Kasumi-1 (cell line): ENCODE results near the gene SGK1.

ENCODE experiments used
- DNase-seq, 2 experiments: peaks; one replicate each; lab custom pipeline; 2025; lab: John Stamatoyannopoulos, UW

SGK1 gene

DNA sequence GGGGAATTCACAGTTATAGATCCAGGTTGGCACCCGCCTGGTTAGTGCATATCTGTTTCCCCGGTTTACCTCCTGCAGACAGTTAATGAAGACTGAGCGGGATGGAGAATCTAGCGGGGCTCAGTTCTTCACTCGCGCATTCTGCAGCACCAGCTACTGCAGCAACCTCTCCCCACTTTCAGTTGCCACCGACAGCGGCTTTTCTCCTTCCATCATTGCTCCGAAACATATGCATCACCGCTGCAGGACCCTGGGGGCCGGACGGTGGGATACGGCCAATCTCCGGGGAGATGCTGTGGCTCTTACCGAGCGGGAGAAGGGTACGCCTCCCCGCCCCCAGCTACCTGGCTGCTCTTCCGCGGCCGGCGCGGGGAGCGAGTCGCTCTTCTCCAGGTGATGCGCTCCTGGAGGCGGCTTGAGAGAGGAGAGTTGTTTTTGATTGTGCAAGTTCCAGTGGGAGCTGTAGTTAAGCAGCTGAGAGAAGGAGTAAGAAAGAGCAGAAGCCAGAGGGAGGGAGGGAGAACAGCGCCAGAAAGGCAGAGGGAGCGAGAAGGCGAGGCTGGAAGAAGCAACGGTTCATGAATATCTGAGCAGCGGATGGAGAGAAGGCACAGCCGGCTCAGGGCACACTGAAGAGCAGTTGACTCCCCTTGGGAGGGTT, at the start of gene SGK1:
SGK1 (minus strand) TSS at position 642 of the 661 bp plus-strand sequence. CDS start 652 bp downstream, outside the sequence.
- DNase-seq, result no peak

- DNase-seq, result no peak
Measured at GRCh38 chr6:134363323-134364039, 45.6 kb upstream of the SGK1 start.

DNA sequence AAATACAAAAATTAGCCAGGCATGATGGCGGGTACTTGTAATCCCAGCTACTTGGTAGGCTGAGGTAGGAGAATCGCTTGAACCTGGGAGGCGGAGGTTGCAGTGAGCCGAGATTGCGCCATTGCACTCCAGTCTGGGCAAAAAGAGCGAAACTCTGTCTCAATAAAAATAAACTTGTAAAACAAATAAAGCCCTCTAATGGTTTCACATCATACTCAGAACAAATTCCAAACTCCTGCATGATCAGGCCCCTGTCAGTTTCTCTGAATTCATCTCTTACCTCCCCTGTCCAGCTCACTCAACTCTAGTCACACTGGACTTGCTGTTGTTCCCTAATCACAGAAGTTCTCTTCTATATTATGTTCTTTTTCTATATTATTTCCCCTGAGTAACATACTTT, 43.1 kb upstream of the SGK1 start:
- DNase-seq, result no peak

DNA sequence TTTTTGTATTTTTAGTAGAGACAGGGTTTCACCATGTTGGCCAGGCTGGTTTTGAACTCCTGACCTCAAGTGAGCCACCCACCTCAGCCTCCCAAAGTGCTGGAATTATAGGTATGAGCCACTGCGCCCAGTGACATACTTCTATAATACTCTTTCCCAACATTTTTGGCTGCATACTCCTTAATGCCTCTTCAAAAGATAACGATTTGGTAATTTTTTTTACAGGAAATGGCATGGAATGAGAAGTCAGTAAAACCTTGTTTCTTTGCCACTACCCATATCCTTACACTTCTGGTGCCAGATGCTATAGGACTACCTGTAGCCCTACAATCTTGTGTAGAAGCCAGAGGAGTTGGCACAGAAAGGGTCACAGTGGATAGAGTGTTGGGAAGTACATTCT, 41.4 kb upstream of the SGK1 start:
- no peak for DNase-seq

GRCh38 chr6:134358320-134358719, 40.4 kb upstream of the SGK1 start:
- DNase-seq, result no peak

- no peak for DNase-seq
Measured at GRCh38 chr6:134357022-134357487, 39.1 kb upstream of the SGK1 start.

- DNase-seq, result no peak
Measured at GRCh38 chr6:134356405-134356804, 38.5 kb upstream of the SGK1 start.

DNA sequence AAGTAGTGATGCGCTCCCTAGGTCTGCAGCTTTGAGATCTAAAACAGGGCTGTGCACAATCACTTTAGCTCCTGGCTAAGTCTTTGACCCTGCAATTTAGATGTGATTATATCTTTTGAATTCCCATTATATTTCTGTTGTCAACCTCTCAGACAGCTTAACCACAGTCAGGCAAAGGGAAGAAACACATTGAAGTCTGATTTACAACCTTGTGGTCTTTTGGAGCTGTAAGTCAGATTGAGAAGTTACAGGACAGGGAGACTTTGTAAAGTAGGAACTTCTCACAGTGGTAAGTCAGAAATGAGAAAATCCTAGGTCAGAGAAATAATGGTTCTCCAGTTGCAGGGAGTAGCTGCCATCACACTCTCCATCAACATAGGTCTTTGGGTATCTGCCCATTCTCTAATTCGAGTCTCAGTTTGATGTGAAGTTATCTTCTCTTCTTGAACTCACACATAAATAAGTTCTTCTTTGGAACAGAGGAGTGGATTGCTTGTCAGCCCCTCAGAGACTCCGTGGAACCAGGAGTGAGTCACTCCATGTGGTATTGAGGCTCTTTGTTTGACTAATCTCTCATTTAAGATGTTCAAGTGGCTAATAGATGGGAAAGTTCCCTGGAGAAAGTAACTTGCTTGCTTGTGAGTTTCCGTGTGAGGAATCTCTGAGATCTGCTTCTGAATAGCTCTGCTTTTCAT, 35.0 kb upstream of the SGK1 start:
- DNase-seq, result no peak

- DNase-seq, result no peak
Measured at GRCh38 chr6:134351615-134352474, 33.9 kb upstream of the SGK1 start.

DNA sequence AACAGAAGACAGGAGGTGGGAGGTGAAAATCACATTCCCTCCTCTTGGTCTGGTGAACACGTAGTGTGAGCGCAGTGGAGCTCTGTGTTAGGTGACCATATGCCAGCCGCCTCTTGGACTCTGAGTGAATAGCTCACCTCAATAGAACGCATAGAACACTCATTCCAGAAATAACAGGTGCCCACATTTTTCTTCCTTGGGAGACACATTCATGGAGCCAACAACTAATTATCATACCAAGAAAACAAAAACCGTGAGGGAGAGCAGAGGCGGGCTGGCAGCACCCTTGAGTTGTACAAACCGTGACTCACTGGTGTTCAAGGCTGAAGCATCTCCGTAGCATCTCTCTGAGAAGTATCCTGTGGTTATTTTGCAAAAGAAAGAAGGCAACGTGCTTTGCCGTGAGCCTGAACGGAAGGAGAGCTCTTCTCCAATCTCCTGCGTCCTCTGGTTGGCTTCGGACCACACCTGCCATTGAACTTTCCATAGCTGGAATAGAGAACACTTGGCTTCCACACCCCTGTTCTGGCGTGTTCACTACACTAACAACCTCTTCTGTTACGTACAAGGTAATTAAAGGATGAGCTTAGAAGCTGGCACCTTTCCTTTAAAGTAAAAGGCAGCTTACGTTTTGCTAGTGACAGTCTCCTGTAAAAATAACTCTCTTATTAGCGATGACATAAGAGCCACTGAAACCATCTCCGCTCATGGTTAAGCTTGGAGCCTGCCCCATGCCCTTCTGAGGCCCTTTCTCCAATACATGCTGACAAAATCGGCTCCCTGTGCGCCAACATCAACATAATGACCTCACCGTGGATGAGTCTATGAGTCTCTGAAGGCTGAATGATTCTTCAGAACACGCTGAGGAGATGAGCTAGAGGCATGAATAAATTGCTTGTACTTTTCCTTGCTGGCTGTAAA, 30.2 kb upstream of the SGK1 start:
- DNase-seq, result no peak

DNA sequence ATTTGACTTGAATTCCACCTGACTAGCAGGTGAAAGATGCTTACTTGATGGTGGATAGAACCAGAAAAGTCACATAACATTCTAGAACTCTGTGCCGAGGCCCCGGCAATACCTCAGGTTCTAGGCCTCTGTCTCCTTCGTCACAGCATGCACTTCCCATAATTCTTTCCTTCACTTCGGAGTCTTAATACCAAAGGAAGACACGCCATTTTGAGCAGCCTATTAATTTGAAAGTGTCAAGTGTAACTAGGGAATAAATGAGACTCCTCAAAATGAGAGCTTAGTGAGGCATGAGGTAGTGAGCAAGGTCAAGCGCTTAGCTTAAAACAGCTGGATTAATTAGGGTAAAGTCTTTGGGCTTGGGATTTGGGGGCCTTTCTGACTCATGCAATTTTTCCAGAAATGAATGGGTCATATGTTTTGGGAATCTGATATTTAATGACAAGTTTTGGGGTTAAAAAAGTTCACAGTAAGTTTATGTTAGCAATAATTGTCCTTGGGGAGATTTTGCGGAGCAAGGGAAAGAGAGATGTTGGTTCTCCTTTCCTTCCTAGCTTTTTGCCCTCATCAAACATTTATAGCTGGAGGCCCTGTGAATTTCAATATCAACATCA, 29.1 kb upstream of the SGK1 start:
- no peak for DNase-seq

DNA sequence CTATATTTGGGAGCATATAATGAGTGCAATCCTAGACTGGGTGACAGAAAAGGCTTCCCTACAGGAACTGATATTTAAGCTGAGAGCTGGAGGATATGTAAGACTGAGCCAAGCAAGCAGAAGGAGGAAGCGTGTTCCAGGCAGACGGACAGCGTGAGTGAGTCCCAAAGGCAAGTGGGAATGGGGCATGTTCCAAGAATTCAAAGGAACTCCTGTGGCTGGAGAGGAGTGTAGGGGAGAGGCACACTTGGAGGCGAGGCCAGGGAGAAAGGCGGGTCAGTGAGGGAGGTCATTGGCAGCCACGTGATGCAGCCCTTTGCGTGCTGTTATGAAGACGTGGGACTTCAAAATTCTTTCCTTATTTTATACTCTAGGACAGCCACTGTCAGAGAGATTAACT, 27.9 kb upstream of the SGK1 start:
- no peak for DNase-seq

- no peak for DNase-seq
Measured at GRCh38 chr6:134343066-134343465, 25.2 kb upstream of the SGK1 start.

- no peak for DNase-seq
Measured at GRCh38 chr6:134341999-134342567, 24.2 kb upstream of the SGK1 start.

- DNase-seq, result no peak
Measured at GRCh38 chr6:134340179-134340975, 22.5 kb upstream of the SGK1 start.

GRCh38 chr6:134339216-134339615, 21.3 kb upstream of the SGK1 start:
- no peak for DNase-seq

DNA sequence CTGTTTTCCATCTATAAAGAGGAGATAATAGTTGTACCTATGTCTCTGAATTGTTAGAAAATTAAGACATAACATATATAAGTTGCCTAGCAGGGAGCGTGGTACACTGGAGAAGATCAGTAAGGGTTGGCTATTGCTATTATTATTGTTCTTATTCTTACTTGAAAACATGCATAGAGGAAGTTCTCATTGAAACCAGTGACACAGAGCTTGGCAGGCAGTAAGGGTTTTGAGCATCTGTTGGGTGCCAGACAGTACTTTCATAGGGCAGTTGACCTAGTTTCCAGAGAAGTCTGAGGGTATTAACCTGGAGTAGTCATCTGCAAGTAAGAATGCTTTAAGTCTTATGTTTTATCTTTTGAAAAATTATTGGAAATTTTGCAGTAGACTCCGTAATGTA, 13.3 kb upstream of the SGK1 start:
- no peak for DNase-seq

GRCh38 chr6:134330555-134330954, 12.6 kb upstream of the SGK1 start:
- DNase-seq, result no peak

DNA sequence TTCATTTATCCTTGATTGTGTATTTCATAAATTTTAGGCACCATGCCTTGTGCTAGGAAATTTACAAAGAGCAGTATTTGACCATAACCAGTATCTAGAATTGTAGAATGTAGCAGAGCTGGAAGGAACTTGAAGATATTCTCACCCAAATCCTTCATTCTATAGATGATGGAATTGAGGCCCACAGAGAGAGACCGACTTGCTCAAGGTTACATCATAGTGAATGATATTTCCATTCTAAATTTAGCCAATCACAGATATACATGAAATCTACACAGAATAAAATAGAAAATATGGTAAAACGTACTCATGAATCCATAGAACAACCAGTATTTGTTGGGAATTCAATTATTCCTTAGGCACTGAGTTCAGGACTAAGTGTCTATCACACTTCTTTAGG, 10.9 kb upstream of the SGK1 start:
- no peak for DNase-seq
